ENCODE measurements around the gene TMEM94. TPM values are rescaled to one million over a fixed set of nuclear protein-coding genes. Genes with fewer than 3 reads are reported as not detected.

The TMEM94 gene
- total RNA-seq, 1 experiment from 2014 or later = 61.4 TPM

- Histone ChIP-seq H3K23ac (ENCODE audit: insufficient read length, low read depth, low read length) (no peak overlapping the region), H3K4me1 (ENCODE audit: insufficient read depth, low read length) (no peaks in the 10 kb centered on the region; the same call in 1 of the 2 replicates), H3K56ac (ENCODE audit: insufficient read length, low read depth, low read length) (no peak overlapping the region), H3K79me2 (ENCODE audit: insufficient read depth, low read length) (no peaks in the 10 kb centered on the region), H4K5ac (ENCODE audit: insufficient read length, low read depth, low read length) (no peak overlapping the region), H3K4ac (ENCODE audit: low read depth, low read length) (no peak overlapping the region), H2BK20ac (ENCODE audit: low read depth, low read length, poor library complexity, severe bottlenecking) (no peak overlapping the region), H2BK12ac (ENCODE audit: insufficient read length, low read depth, low read length) (no peak overlapping the region), H3K23me2 (ENCODE audit: insufficient read length, low read depth, low read length, poor library complexity, severe bottlenecking) (peaks cover 13% of the 10 kb centered on the region), H3K79me1 (ENCODE audit: insufficient read depth, low read depth, low read length, poor library complexity, severe bottlenecking) (no peaks in the 10 kb centered on the region), H3K14ac (ENCODE audit: insufficient read depth, low read length) (no peak overlapping the region), H2AFZ (ENCODE audit: low read length) (no peak overlapping the region), H2BK15ac (ENCODE audit: low read depth, low read length) (no peak overlapping the region), H4K91ac (ENCODE audit: insufficient read length, low read depth, low read length) (no peak overlapping the region), H3K4me2 (ENCODE audit: insufficient read depth, insufficient read length, low read length) (no peak overlapping the region), H2BK5ac (ENCODE audit: insufficient read length, low read length) (no peak overlapping the region), H2AK5ac (ENCODE audit: insufficient read length, low read length) (no peak overlapping the region), H3K18ac (ENCODE audit: insufficient read length, low read depth, low read length) (no peak overlapping the region), H3K27me3 (ENCODE audit: insufficient read depth, low read length) (no peaks in the 10 kb centered on the region), H3K27ac (ENCODE audit: insufficient read length, low read depth, low read length) (no peak overlapping the region), H4K8ac (replicated peaks; ENCODE audit: insufficient read length, low read depth, low read length) (no peak overlapping the region), H2BK120ac (ENCODE audit: low read depth, low read length, poor library complexity, severe bottlenecking) (no peak overlapping the region), H3T11ph (ENCODE audit: low read length) (no peak overlapping the region), H3K9ac (ENCODE audit: extremely low read depth, insufficient read length, low read length) (no peak overlapping the region), H4K20me1 (ENCODE audit: control insufficient read depth, insufficient read depth, insufficient read length) (no peaks in the 10 kb centered on the region), H3K9me3 (ENCODE audit: control insufficient read depth, low read depth, low read length) (no peaks in the 10 kb centered on the region)
- Mint-ChIP-seq H3K4me1 (peaks cover 21 to 24% of the 10 kb centered on the region in 2 experiments), H3K27ac (peak overlapping the region in 1 of 3 experiments; percentile 26; a peak in 3 of 7 replicates), H3K27me3 (ENCODE audit: low read depth) (no peaks in the 10 kb centered on the region), H3K4me3 (no peak overlapping the region), H3K9me3 (no peaks in the 10 kb centered on the region), H3K36me3 (ENCODE audit: insufficient read depth in 1 of 3, low read depth in 3 of 3) (no peaks in the 10 kb centered on the region)
- DNase-seq = no peak
- WGBS (ENCODE audit: extremely low coverage, insufficient read length, low lambda C conversion rate) = no CpG with 5 or more reads among the region's 9 CpGs
- TF ChIP-seq CTCF (conservative IDR thresholded peaks at IDR 0.05) = no peak
These were observed 3.3 kb downstream of the TMEM94 start for GRCh38 chr17:75459590-75460267.
